ENCODE results near the gene SEC16B. TPM values are rescaled to one million over a fixed set of nuclear protein-coding genes. Genes with fewer than 3 reads are reported as not detected.

The SEC16B gene
- total RNA-seq, 1 donor, result 3.3 TPM

DNA sequence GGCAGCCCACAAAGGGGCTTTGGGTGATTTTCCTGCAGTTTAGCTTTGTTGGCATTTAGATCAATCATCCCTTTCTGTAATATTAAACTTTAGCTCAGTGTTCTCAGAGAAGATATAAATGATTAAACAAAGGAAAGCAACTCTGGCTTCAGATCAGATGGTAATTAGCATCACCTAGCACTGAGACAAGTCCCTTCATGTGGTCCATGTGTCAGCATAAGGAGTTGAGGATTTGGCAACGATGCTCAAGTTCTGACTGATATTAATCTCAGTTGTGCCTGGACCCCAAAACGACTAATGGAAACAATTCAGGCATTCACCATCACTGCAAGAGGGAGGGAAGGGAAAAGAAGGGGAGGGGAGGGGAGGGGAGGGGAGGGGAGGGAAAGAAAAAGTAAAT lies 60.4 kb downstream of the SEC16B start:
- no peak for DNase-seq (ENCODE audit: insufficient read length, low spot score, missing footprints)
- no peak overlapping the region for H3K4me2 ChIP-seq (ENCODE audit: insufficient read depth, low read length)
- no peaks in the 10 kb centered on the region for H3K4me1 ChIP-seq (ENCODE audit: insufficient read depth, low read length)
- H3K4me3 ChIP-seq (ENCODE audit: insufficient read depth, low read length), result no peak overlapping the region
- H3K9me3 ChIP-seq (ENCODE audit: low read depth, low read length), result no peaks in the 10 kb centered on the region
- H4K20me1 ChIP-seq (ENCODE audit: insufficient read depth, low read length), result no peaks in the 10 kb centered on the region
- no peak overlapping the region for H3K27ac ChIP-seq (ENCODE audit: low read depth, low read length)
- H3K27me3 ChIP-seq (ENCODE audit: insufficient read depth, low read length), result peaks cover 5% of the 10 kb centered on the region
- TF ChIP-seq, protein P1, sequence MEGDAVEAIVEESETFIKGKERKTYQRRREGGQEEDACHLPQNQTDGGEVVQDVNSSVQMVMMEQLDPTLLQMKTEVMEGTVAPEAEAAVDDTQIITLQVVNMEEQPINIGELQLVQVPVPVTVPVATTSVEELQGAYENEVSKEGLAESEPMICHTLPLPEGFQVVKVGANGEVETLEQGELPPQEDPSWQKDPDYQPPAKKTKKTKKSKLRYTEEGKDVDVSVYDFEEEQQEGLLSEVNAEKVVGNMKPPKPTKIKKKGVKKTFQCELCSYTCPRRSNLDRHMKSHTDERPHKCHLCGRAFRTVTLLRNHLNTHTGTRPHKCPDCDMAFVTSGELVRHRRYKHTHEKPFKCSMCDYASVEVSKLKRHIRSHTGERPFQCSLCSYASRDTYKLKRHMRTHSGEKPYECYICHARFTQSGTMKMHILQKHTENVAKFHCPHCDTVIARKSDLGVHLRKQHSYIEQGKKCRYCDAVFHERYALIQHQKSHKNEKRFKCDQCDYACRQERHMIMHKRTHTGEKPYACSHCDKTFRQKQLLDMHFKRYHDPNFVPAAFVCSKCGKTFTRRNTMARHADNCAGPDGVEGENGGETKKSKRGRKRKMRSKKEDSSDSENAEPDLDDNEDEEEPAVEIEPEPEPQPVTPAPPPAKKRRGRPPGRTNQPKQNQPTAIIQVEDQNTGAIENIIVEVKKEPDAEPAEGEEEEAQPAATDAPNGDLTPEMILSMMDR (IDR thresholded peaks at IDR 0.05; ENCODE audit: extremely low read depth, low read depth, low read length), result no peak
- H3K36me3 ChIP-seq (ENCODE audit: insufficient read depth, low read length), result no peaks in the 10 kb centered on the region
- H3K79me2 ChIP-seq (ENCODE audit: insufficient read depth, low read length), result no peaks in the 10 kb centered on the region
- no peak overlapping the region for H2AFZ ChIP-seq (ENCODE audit: low read length)

DNA sequence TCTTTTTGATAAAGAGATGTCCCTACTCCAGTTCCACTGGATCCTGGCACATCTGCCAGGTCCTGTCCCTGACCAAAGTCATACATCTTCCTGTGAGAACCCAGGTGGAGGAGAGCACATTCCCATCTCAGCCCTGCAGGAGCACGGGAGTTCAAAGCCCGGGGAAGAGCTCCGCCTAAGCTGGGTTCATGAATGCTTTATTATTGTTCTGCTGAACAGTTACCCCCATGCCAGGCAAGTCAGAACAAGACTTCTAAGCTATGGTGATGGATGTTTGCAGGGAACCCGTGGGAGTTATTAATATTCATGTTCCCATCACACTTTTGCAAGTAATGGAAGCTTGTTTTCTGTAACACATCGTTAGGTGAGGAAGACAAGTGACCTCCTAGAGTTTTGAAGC lies 62.9 kb downstream of the SEC16B start:
- Histone ChIP-seq H3K36me3 (ENCODE audit: insufficient read depth, low read length) (no peaks in the 10 kb centered on the region), H3K9me3 (ENCODE audit: low read depth, low read length) (no peaks in the 10 kb centered on the region), H4K20me1 (ENCODE audit: insufficient read depth, low read length) (no peaks in the 10 kb centered on the region), H3K4me2 (ENCODE audit: insufficient read depth, low read length) (no peak overlapping the region), H3K27ac (ENCODE audit: low read depth, low read length) (no peak overlapping the region), H3K4me3 (ENCODE audit: insufficient read depth, low read length) (no peak overlapping the region), H3K27me3 (ENCODE audit: insufficient read depth, low read length) (peaks cover 11% of the 10 kb centered on the region), H3K79me2 (ENCODE audit: insufficient read depth, low read length) (no peaks in the 10 kb centered on the region), H3K4me1 (ENCODE audit: insufficient read depth, low read length) (no peaks in the 10 kb centered on the region), H2AFZ (ENCODE audit: low read length) (no peak overlapping the region)
- TF ChIP-seq, protein P1 (IDR thresholded peaks at IDR 0.05; ENCODE audit: extremely low read depth, low read depth, low read length), result no peak
- DNase-seq (ENCODE audit: insufficient read length, low spot score, missing footprints), result no peak

DNA sequence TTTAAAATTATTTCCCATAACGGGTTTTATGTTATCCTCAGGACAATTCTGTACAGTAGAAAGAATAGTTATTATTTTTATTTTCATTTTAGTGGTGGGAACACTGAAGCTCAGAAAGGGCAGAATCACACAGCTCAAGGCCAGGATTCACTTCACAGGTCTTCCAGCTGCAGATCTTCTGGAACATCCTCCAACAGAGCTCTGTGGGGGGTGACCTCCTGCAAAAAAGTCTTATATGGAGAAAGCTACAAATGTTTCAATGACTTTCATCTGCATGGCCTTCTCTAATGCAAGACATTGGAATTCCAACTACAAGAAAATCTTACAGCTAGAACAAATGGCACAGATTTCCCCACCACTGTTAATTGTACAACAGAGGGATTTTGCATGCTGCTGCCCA lies 64.2 kb downstream of the SEC16B start:
- Histone ChIP-seq H3K4me2 (ENCODE audit: insufficient read depth, low read length) (no peak overlapping the region), H3K4me3 (ENCODE audit: insufficient read depth, low read length) (no peak overlapping the region), H3K9me3 (ENCODE audit: low read depth, low read length) (no peaks in the 10 kb centered on the region), H3K27ac (ENCODE audit: low read depth, low read length) (no peak overlapping the region), H3K27me3 (ENCODE audit: insufficient read depth, low read length) (peaks cover 11% of the 10 kb centered on the region), H3K4me1 (ENCODE audit: insufficient read depth, low read length) (no peaks in the 10 kb centered on the region), H2AFZ (ENCODE audit: low read length) (no peak overlapping the region), H4K20me1 (ENCODE audit: insufficient read depth, low read length) (no peaks in the 10 kb centered on the region), H3K36me3 (ENCODE audit: insufficient read depth, low read length) (no peaks in the 10 kb centered on the region), H3K79me2 (ENCODE audit: insufficient read depth, low read length) (no peaks in the 10 kb centered on the region)
- TF ChIP-seq, protein P1 (IDR thresholded peaks at IDR 0.05; ENCODE audit: extremely low read depth, low read depth, low read length), result no peak
- no peak for DNase-seq (ENCODE audit: insufficient read length, low spot score, missing footprints)

DNA sequence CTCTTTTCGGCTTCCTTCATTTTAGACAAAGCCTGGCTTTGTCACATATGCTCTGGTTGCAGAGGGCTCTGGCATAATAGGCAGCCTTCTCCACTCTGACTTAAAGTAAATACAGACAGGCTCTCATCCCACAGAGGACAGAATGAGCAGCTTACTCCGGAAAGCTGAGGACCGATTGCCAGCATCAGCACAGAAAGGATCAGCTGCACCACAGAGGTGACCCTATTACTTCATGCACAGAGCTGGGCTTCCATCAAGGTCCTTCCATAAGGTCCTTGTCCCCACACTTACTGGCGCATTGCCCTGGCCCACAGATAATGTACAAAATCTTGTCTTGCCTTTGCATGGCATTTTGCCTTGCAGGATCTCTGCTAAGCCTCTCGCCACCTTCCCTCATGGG lies 67.6 kb downstream of the SEC16B start:
- TF ChIP-seq, protein P1 (IDR thresholded peaks at IDR 0.05; ENCODE audit: extremely low read depth, low read depth, low read length), result no peak
- Histone ChIP-seq H3K4me3 (ENCODE audit: insufficient read depth, low read length) (no peak overlapping the region), H3K36me3 (ENCODE audit: insufficient read depth, low read length) (no peaks in the 10 kb centered on the region), H3K27ac (ENCODE audit: low read depth, low read length) (no peak overlapping the region), H3K4me1 (ENCODE audit: insufficient read depth, low read length) (no peaks in the 10 kb centered on the region), H3K27me3 (ENCODE audit: insufficient read depth, low read length) (peaks cover 12% of the 10 kb centered on the region), H3K9me3 (ENCODE audit: low read depth, low read length) (no peaks in the 10 kb centered on the region), H3K4me2 (ENCODE audit: insufficient read depth, low read length) (no peak overlapping the region), H4K20me1 (ENCODE audit: insufficient read depth, low read length) (no peaks in the 10 kb centered on the region), H2AFZ (ENCODE audit: low read length) (no peak overlapping the region), H3K79me2 (ENCODE audit: insufficient read depth, low read length) (no peaks in the 10 kb centered on the region)
- no peak for DNase-seq (ENCODE audit: insufficient read length, low spot score, missing footprints)

Data from osteoblast (primary cell).